EH (cell line): ENCODE results near the gene CRYM.
A peak's percentile ranks its signal among the peaks of the same experiment; 100 is the strongest.
"Not testable (repeated sequence)": the region's sequence is repeated elsewhere in the genome, so short reads cannot be mapped to it uniquely, and the experiment has no call there.

Source experiments
- DNase-seq: peaks from one replicate; pipeline ENCODE4 v3.0.0-alpha.2; 2015; ENCODE audit warnings: low read depth

CRYM gene

DNA sequence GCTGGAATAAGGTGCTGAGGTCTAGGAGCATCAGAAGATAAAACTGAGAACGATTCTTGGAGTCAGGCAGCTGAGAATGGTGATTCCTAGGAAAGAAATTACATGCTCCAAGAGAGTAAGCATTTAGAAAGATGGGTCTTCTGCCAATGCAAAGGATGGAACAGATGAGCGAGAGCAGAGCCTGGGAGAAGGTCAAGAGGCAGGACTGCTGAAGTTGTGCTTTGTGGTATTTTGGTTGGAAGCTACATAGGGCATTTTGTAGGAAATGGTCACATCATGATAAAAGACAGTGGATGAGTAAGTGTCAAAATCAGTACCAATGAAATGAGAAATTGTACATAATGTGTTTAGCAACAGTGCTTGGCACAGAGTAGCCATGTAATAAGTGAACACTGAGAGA is 1.4 kb upstream of the CRYM start:
- DNase-seq = no peak

DNA sequence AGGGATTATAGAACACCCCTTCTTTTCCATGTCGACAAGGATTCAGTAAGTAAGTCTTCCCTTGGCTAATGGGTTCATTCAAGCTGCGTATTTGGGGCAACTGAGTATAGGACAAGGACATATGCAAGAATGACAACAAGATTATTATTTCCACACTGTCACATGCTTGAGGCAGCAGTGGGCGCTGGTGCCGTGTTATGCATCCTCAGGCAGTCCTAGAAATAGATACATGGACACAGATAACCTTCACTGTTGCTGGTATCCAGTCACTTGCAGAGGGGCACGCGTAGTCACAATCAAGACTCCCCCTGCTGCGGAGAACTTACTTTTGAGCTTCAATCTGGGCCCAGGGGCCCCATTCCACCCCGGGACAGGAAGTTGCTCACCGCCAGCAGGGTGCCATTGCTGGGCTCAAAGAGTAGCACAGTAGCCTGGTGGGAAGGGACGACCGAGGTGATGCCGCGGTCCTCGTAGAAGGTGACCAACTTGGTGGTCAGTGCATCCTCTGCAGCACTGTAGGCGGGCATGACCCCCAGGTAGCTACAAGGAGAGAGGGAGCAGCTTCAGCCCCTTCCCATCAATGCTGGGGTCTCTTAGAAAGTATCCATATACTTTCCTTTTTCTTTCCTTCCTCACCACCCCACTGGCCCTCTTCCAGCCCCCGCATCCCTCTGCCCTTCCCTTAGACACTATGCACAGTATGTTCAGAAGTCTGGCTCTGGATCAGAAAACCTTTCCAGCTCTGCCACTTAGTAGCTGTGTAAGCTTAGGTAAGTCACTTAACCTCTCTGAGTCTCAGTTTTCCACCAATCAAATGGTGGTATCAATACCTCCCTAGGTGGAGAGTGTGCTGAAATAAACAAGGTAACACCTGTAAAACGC is 804 bp downstream of the CRYM start:
- no peak for DNase-seq

- no peak for DNase-seq
Measured at GRCh38 chr16:21276090-21276489, 2.0 kb downstream of the CRYM start.

DNA sequence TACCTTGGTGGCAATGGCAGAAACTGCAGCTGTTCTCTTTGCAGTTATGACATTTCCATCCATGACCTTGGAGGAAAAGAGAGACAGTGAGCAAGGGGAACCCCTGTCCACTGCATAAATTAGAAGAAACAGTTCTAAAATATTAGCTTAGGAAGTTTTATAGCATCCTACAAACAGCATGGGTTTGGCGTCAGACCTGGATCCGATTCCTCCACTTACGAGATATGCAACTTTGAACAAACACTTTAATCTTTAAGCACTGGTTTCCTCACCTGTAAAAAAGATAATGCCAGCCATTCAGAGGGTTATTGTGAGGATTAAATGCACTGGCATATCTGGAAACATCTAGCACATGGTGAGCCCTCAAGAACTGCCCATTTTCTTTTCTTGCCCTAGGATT is 2.6 kb downstream of the CRYM start:
- no peak for DNase-seq

DNA sequence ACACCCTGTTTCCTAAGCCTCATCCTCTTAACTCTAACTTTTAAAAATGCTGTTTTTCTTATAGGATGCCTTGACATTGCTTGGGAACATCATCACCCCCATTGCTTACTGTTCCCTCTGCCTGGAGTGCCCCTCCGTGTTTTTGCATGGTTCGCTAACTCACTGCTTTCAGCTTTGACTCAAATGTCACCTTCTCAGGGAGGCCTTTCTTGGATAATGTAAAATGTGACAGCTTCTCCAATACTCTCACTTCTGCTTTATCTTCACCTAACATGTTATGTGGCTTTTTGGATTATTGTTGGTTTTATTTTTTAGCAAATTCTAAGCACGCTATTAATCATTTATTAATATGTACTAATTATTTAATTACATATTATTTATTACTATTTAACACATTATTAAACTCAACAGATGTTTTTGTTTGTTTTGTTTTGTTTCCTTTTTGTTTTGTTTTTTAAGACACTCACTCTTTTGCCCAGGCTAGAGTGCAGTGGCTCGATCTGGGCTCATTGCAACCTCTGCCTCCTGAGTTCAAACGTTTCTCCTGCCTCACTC is 3.8 kb downstream of the CRYM start:
- no peak for DNase-seq

GRCh38 chr16:21272763-21273162 is 5.3 kb downstream of the CRYM start:
- not testable (repeated sequence) for DNase-seq

DNA sequence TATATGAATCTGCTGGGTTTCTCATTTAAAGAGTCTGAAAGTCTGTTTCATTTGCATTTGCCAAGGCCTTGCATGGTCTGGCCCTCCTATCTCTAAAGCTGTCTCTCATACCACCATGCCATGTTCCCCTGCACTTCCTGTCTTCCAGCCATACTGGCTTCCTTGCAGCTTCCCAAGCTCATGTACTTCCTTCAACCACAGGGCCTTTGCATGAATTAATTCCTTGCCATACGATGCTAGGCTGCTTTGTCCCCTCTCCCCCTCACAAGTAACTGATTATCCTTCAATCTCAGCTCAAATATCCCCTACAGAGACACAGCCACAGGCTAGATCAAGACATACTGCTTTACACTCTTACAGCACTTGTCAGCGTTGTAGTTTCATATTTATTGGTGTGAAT is 5.8 kb downstream of the CRYM start:
- DNase-seq = no peak

GRCh38 chr16:21268236-21268635 is 9.9 kb downstream of the CRYM start:
- no peak for DNase-seq

GRCh38 chr16:21267298-21267697 is 10.8 kb downstream of the CRYM start:
- no peak for DNase-seq

GRCh38 chr16:21265104-21265837 is 12.8 kb downstream of the CRYM start:
- no peak for DNase-seq

- peak; percentile 22 for DNase-seq
Measured at GRCh38 chr16:21264571-21265036, 13.5 kb downstream of the CRYM start.

GRCh38 chr16:21263640-21264570 is 14.2 kb downstream of the CRYM start:
- peak; percentile 67 for DNase-seq

- no peak for DNase-seq
Measured at GRCh38 chr16:21262779-21263639, 15.1 kb downstream of the CRYM start.

DNA sequence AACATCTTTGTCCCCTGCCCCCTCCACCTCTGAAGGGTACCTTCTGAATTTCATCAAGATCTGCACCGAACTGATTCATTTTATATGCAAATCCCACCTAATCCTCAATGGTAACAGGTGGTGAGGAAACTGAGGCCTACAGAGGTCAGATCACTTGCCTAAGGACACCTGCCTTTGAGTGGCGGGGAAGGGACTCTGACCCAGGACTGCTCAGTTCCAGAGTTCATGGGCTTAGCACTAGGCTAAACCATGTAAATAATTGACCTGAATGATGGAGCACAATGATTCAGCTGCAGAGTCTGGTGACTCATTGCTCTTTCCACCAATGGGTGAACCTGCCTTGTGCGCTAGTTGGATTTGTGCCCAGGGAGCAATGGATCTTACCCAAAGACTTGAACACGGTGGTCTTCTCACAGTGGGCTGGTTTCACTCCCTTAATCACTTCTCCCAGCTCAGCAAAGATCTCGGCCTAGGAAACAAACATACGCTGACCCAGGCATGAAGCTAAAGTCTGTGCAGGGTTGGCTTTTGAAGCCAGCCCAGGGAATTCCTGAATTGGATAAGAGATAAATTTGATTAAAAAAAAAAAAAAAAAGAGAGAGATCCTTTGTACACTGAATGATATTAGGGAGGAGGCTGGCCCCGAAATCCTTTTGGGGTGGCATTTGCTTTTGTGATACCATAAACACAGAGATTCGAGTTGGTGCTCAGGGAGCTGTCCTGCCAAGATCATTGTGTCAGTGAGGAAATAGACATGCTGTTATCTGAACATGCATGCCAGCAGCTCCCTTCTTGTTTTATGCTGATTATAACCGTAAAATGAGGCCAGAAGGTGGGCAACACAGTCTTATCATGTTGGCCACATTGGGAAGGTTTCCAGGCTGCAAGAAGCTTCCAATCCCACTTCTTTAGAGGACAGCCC is 17.0 kb downstream of the CRYM start:
- peak; percentile 83 for DNase-seq

DNA sequence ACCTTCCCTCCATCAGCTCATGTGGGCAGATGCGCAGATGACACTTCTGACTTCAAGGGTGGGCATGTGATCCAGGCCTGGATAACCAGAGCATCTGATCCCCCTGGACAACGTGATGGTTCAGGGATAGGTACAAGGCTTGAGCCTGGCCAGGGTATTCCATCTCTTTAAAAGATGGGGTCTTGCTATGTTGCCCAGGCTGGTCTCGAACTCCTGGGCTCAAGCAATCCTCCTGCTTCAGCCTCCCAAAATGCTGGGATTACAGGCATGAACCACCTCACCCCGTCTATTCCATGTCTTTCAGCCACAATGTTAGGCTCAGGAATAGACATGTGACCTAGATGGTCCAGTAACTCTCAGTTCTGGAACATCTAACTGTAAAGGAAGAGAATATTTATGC is 20.8 kb downstream of the CRYM start:
- DNase-seq = no peak

DNA sequence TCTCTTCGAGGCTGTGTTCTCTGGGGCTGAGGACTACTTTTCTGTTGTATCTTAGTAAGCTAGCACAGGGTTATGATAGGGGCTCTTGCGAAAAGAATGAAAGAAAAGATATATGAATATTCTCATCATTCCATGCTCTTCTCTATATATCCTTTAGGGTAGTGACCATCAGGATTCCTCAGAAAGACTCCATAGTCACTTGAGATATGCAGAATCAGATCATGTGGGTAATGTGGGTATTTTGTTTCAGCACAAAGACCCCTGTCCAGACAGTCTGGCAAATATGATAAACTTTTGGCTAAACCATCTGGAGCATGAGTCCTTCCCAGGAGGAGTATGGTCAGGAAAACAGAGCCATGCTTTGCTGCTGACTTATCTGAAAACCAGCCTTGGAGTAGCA is 21.5 kb downstream of the CRYM start:
- no peak for DNase-seq

DNA sequence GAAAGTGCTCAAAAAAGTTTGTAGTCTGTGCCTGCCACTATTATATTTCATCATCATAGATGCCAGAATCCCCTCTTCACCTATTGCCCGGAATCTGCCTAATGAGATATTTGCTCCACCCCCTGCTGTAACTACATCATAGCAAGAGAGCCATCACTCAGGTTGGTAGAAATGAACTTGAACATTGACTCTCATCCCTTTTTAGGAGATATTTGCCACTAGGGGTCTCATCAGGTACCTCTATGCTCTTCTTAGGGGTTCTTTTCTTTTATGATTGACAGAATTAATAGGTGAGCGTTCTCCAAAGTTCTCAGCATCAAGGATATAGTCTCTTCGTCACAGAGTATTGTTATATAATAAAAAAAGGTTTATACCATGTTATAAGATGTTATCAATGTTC is 24.6 kb downstream of the CRYM start:
- no peak for DNase-seq

GRCh38 chr16:21250072-21250923 is 27.8 kb downstream of the CRYM start:
- DNase-seq = no peak

DNA sequence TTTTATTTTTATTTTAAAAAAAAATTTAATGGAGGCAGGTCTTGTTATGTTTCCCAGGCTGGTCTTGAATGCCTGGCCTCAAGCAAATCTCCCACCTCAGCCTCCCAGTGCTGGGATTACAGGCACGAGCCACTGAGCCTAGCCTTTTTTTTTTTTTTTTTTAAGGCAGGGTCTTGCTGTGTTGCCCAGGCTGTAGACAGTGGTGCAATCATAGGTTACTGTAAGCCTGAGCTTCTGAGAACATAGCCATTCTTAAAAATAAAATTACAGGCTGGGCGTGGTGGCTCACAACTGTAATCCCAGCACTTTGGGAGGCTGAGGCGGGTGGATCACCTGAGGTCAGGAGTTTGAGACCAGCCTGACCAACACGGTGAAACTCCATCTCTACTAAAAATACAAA is 29.9 kb downstream of the CRYM start:
- DNase-seq = not testable (repeated sequence)
